HepG2 (cell line): ENCODE measurements around the gene ECM1. TPM values are rescaled to one million over a fixed set of nuclear protein-coding genes. Genes with fewer than 3 reads are reported as not detected.

Source experiments
- ATAC-seq: fragments of 200-7000 bp; cut with Tn5 transposase; 3 replicates; pipeline ENCODE4 v1.9.1; 2020; ENCODE audit warnings: mild to moderate bottlenecking, moderate library complexity
- BruUV-seq: library from RNA; stranded (reverse); fragments of 400-500 nt; replicated peaks from 2 replicates; lab custom pipeline; 2021; lab: Mats Ljungman, UMichigan
- CTCF ChIA-PET: fragments of 300-600 bp; formaldehyde crosslinking; extraction: SDS; loops from one replicate; lab custom pipeline; 2021; ENCODE audit warnings: low total read pairs, inconsistent platforms, low intra/inter-chr PET ratio; lab: Yijun Ruan, JAX
- POLR2A ChIA-PET: fragments of 350-600 bp; sonication (Branson Sonifier 250); formaldehyde crosslinking; loops from one replicate; lab custom pipeline; 2020; ENCODE audit warnings: antibody characterized with exemption, inconsistent platforms; lab: Yijun Ruan, JAX
- DNase-seq: peaks from one replicate; pipeline ENCODE4 v3.0.0-alpha.2; 2015; ENCODE audit warnings: low spot score
- FAIRE-seq: peaks from 3 replicates; lab custom pipeline; 2011; peaks lifted over from hg19 to GRCh38; lab: Jason Lieb, UNC
- H2AFZ ChIP-seq: one replicate; pipeline ENCODE4 v1.6.1; 2011; ENCODE audit warnings: low read length, inconsistent platforms
- H3K27ac ChIP-seq: fragments of 300-600 bp; 3 replicates; pipeline ENCODE4 v1.8.0; 2011; ENCODE audit warnings: mixed run types, mild to moderate bottlenecking, mixed read lengths, low read length, inconsistent platforms; ENCODE audit not compliant: insufficient read depth; ENCODE audit errors: extremely low read length
- H3K27me3 ChIP-seq, 2 experiments: fragments of 200-600 bp in 1 of 2; 2 replicates in 1 of 2; 3 replicates in 1 of 2; pipeline versions ENCODE4 v1.6.0 to v1.8.0; 2011; ENCODE audit warnings: low read length in 2 of 2, mild to moderate bottlenecking in 2 of 2, moderate library complexity in 2 of 2, inconsistent platforms in 1 of 2; ENCODE audit not compliant: insufficient read depth in 2 of 2, control insufficient read depth in 1 of 2
- H3K36me3 ChIP-seq, 2 experiments: fragments of 200-600 bp in 1 of 2; replicated peaks in 1 of 2; 2 replicates in 1 of 2; 3 replicates in 1 of 2; pipeline versions ENCODE4 v1.5.1 to v1.8.0; 2011; ENCODE audit warnings: low read length in 2 of 2, inconsistent platforms in 1 of 2; ENCODE audit not compliant: insufficient read depth in 2 of 2, control insufficient read depth in 1 of 2
- H3K4me1 ChIP-seq: 2 replicates; pipeline ENCODE4 v1.5.1; 2012; ENCODE audit warnings: low read length, inconsistent platforms; ENCODE audit not compliant: insufficient read depth
- H3K4me2 ChIP-seq: 2 replicates; pipeline ENCODE4 v1.6.0; 2011; ENCODE audit warnings: low read depth, low read length, inconsistent platforms
- H3K4me3 ChIP-seq, 3 experiments: fragments of 200-600 bp in 1 of 3; sonication (generic), shearing (Covaris generic) in 1 of 3; replicated peaks in 1 of 3; 2 replicates each; pipeline ENCODE4 v1.5.1; 2011 to 2016; ENCODE audit warnings: low read length in 3 of 3, inconsistent platforms in 2 of 3, low read depth in 2 of 3, mild to moderate bottlenecking in 2 of 3, control low read depth in 1 of 3, mixed read lengths in 1 of 3; ENCODE audit not compliant: insufficient read depth in 1 of 3
- H3K79me2 ChIP-seq: one replicate; pipeline ENCODE4 v1.6.1; 2011; ENCODE audit warnings: low read length, inconsistent platforms; ENCODE audit not compliant: insufficient read depth
- H3K9ac ChIP-seq: 2 replicates; pipeline ENCODE4 v1.6.0; 2011; ENCODE audit warnings: mild to moderate bottlenecking, low read depth, low read length, inconsistent platforms; ENCODE audit not compliant: insufficient read depth
- H3K9me3 ChIP-seq: 2 replicates; pipeline ENCODE4 v1.5.1; 2012; ENCODE audit warnings: mild to moderate bottlenecking, low read length
- H4K20me1 ChIP-seq: 2 replicates; pipeline ENCODE4 v1.6.0; 2011; ENCODE audit warnings: inconsistent platforms, mild to moderate bottlenecking, low read length, moderate library complexity; ENCODE audit not compliant: insufficient read depth
- HDAC6 ChIP-seq: fragments of 200-600 bp; sonication (generic); IDR thresholded peaks from 2 replicates; pipeline ENCODE4 v1.7.0; 2017; ENCODE audit warnings: mild to moderate bottlenecking, antibody characterized with exemption, low read length, low read depth
- KDM1A ChIP-seq: IDR thresholded peaks from 2 replicates; pipeline ENCODE4 v1.6.1; 2016; ENCODE audit warnings: missing compliant biosample characterization
- MATR3 ChIP-seq: sonication (generic); formaldehyde crosslinking; IDR thresholded peaks from 2 replicates; pipeline ENCODE4 v1.4.0; 2020; ENCODE audit warnings: missing genetic modification reagents
- MIER3 ChIP-seq: IDR thresholded peaks from 2 replicates; pipeline ENCODE4 v1.6.1; 2016; ENCODE audit warnings: missing compliant biosample characterization, borderline replicate concordance
- PPARG ChIP-seq: conservative IDR thresholded peaks from 2 replicates; pipeline ENCODE4 v1.6.1; 2016; ENCODE audit warnings: missing biosample characterization, missing genetic modification reagents
- ZBTB3 ChIP-seq: sonication (generic); formaldehyde crosslinking; IDR thresholded peaks from 2 replicates; pipeline ENCODE4 v1.4.0; 2020; ENCODE audit warnings: low read depth, mild to moderate bottlenecking, moderate library complexity, missing genetic modification reagents, borderline replicate concordance
- ZEB1 ChIP-seq: IDR thresholded peaks from 2 replicates; pipeline ENCODE4 v1.6.1; 2012; ENCODE audit warnings: mild to moderate bottlenecking, low read depth, inconsistent platforms; ENCODE audit not compliant: insufficient replicate concordance
- ZFP1 ChIP-seq: IDR thresholded peaks from 2 replicates; pipeline ENCODE4 v1.6.1; 2016
- ZNF143 ChIP-seq: sonication (generic); formaldehyde crosslinking; IDR thresholded peaks from 2 replicates; pipeline ENCODE4 v1.4.0; 2020; ENCODE audit warnings: missing genetic modification reagents
- ZNF850 ChIP-seq: sonication (generic); formaldehyde crosslinking; conservative IDR thresholded peaks from 2 replicates; pipeline ENCODE4 v1.9.0; 2021; ENCODE audit warnings: mild to moderate bottlenecking, missing genetic modification reagents
- ZSCAN12 ChIP-seq: sonication (generic); formaldehyde crosslinking; IDR thresholded peaks from 2 replicates; pipeline ENCODE4 v1.9.0; 2021; ENCODE audit warnings: mild to moderate bottlenecking, missing genetic modification reagents
- ZSCAN21 ChIP-seq: sonication (generic); formaldehyde crosslinking; IDR thresholded peaks from 2 replicates; pipeline ENCODE4 v1.8.0; 2022; ENCODE audit warnings: mild to moderate bottlenecking, missing genetic modification reagents, moderate library complexity, borderline replicate concordance
- WGBS: methylation state at CpG from one replicate; pipeline ENCODE4 v1.1.6; 2017; ENCODE audit warnings: low lambda C conversion rate; 5-methylcytosine and 5-hydroxymethylcytosine counted together
- in situ Hi-C: cut with HindIII; loops from 2 replicates; pipeline ENCODE4 v1.10.0; 2017; ENCODE audit warnings: low pct_unique_long_range_greater_than_20kb; ENCODE audit not compliant: extremely low pct_ligation_motif_present
- intact Hi-C: fragments of 100-400 bp; cut with micrococcal nuclease; formaldehyde crosslinking; loops from one replicate; pipeline ENCODE4 v1.10.0; 2022; ENCODE audit not compliant: unreplicated experiment
- polyA plus RNA-seq, 8 experiments: library from polyadenylated mRNA; depleted of rRNA in 3 of 8; stranded (reverse) in 7 of 8; unstranded in 1 of 8; fragments of >200 nt; fragmentation: Illumina TruSeq in 4 of 8; extraction: Trizol in 4 of 8; gene quantifications; 2 replicates each; pipeline versions ENCODE4 v1.2.1 to v1.2.3, GENCODE V29; 2011 to 2016; ENCODE audit warnings: low read depth in 4 of 8, missing spikeins in 1 of 8, mixed read lengths in 1 of 8; ENCODE audit not compliant: insufficient read depth in 1 of 8
- total RNA-seq, 5 experiments: library from RNA; depleted of rRNA; stranded (reverse); fragments of >200 nt; fragmentation: Illumina TruSeq; extraction: Trizol; gene quantifications; 2 replicates each; pipeline ENCODE4 v1.2.3, GENCODE V29; 2016; ENCODE audit warnings: low read depth in 1 of 5
- TF ChIP-seq, protein P1 (sequence below): IDR thresholded peaks from 2 replicates; pipeline ENCODE4 v1.6.1; 2016
- TF ChIP-seq, protein P2 (sequence below): sonication (generic); formaldehyde crosslinking; IDR thresholded peaks from 2 replicates; pipeline ENCODE4 v1.8.0; 2022; ENCODE audit warnings: missing genetic modification reagents, mild to moderate bottlenecking, moderate library complexity, borderline replicate concordance

The ECM1 gene
- total and polyA plus RNA-seq, 2 of the 13 experiments (the other 11 are each of a cell fraction or from before 2014, with no cell fraction given) = 0.42 to 1.0 TPM

DNA sequence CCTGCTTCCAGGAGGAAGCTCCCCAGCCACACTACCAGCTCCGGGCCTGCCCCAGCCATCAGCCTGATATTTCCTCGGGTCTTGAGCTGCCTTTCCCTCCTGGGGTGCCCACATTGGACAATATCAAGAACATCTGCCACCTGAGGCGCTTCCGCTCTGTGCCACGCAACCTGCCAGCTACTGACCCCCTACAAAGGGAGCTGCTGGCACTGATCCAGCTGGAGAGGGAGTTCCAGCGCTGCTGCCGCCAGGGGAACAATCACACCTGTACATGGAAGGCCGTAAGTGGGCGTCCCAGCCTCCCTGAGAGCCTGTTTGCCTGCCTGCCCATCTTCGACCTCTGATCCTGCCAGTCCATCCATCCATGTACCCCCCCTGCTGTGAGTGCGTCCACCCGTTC, 3.6 kb downstream of the ECM1 start:
- POLR2A ChIA-PET = no interaction called here
- FAIRE-seq = no peak
- H3K36me3 ChIP-seq = peaks cover 5 to 8% of the 10 kb centered on the region in 2 experiments; a peak in 4 of 5 replicates

DNA sequence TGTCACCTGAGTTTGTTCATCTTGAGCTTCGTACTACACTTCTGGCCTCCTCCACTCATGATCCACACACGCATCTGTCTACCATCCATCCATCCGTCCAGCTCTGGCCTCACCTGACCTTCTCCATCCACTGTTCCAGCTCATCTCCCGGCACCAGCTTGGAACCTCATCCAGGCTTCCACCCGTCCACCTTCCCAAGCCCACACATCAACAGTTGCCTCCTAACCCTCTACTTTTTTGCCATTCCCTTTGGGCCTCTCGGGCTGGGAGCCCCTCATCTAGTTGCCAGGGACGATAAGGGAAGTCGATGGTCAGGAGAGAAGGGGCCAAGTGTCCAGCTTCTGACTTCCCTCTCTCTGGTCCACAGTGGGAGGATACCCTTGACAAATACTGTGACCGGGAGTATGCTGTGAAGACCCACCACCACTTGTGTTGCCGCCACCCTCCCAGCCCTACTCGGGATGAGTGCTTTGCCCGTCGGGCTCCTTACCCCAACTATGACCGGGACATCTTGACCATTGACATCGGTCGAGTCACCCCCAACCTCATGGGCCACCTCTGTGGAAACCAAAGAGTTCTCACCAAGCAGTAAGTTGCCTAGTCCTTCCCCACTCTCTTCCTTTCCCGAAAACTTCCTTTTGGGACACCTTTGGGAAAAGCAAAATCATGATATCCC, 4.2 kb downstream of the ECM1 start:
- H3K9me3 ChIP-seq = no peaks in the 10 kb centered on the region
- CTCF ChIA-PET = no interaction called here
- no peak overlapping the region for H2AFZ ChIP-seq
- no peak overlapping the region for H3K4me3 ChIP-seq
- peaks cover 25% of the 10 kb centered on the region for H3K4me1 ChIP-seq
- DNase-seq (no peak), ATAC-seq (no peak), FAIRE-seq (no peak)
- in situ Hi-C loops = no loop called here
- H3K27me3 ChIP-seq = no peaks in the 10 kb centered on the region; a peak in 1 of 5 replicates
- POLR2A ChIA-PET = interaction anchor here (1.0 kb wide), 1 partner anchor 25 kb away, joined by 3 read pairs; the partner anchor contains the start of gene TARS2
- no peak overlapping the region for H3K4me2 ChIP-seq
- H4K20me1 ChIP-seq = no peaks in the 10 kb centered on the region
- BruUV-seq = no TSS peak
- peaks cover 2 to 3% of the 10 kb centered on the region in 2 experiments; a peak in 1 of 5 replicates for H3K36me3 ChIP-seq
- 89% methylated on average over 15 of the region's 17 CpGs for WGBS
- no peak overlapping the region for H3K27ac ChIP-seq
- no peak overlapping the region for H3K9ac ChIP-seq
- intact Hi-C loops = no loop called here
- H3K79me2 ChIP-seq = no peaks in the 10 kb centered on the region
- TF ChIP-seq, protein P1, sequence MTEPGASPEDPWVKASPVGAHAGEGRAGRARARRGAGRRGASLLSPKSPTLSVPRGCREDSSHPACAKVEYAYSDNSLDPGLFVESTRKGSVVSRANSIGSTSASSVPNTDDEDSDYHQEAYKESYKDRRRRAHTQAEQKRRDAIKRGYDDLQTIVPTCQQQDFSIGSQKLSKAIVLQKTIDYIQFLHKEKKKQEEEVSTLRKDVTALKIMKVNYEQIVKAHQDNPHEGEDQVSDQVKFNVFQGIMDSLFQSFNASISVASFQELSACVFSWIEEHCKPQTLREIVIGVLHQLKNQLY (CRISPR knock-in tag) = no peak
- TF ChIP-seq MIER3 = no peak
- TF ChIP-seq ZNF143 (CRISPR knock-in tag) = no peak
- no peak for TF ChIP-seq ZFP1
- no peak for TF ChIP-seq KDM1A (CRISPR knock-in tag)
- no peak for TF ChIP-seq ZSCAN21 (CRISPR knock-in tag)
- TF ChIP-seq ZSCAN12 = no peak
- TF ChIP-seq, protein P2, sequence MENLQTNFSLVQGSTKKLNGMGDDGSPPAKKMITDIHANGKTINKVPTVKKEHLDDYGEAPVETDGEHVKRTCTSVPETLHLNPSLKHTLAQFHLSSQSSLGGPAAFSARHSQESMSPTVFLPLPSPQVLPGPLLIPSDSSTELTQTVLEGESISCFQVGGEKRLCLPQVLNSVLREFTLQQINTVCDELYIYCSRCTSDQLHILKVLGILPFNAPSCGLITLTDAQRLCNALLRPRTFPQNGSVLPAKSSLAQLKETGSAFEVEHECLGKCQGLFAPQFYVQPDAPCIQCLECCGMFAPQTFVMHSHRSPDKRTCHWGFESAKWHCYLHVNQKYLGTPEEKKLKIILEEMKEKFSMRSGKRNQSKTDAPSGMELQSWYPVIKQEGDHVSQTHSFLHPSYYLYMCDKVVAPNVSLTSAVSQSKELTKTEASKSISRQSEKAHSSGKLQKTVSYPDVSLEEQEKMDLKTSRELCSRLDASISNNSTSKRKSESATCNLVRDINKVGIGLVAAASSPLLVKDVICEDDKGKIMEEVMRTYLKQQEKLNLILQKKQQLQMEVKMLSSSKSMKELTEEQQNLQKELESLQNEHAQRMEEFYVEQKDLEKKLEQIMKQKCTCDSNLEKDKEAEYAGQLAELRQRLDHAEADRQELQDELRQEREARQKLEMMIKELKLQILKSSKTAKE (CRISPR knock-in tag) = no peak
- TF ChIP-seq ZNF850 (CRISPR knock-in tag) = no peak
- no peak for TF ChIP-seq ZBTB3 (CRISPR knock-in tag)
- TF ChIP-seq PPARG (CRISPR knock-in tag) = no peak

More for the DNA sequence above, 3.6 kb downstream of the ECM1 start:
- H3K27me3 ChIP-seq = no peaks in the 10 kb centered on the region; a peak in 1 of 5 replicates
- WGBS = 71% methylated on average over 7 of the region's 12 CpGs
- BruUV-seq = no TSS peak
- intact Hi-C loops (no loop called here), in situ Hi-C loops (no loop called here)
- no peak overlapping the region for H2AFZ ChIP-seq
- no peaks in the 10 kb centered on the region for H3K9me3 ChIP-seq
- no peak overlapping the region for H3K9ac ChIP-seq
- H3K27ac ChIP-seq = no peak overlapping the region
- TF ChIP-seq HDAC6 (no peak), MATR3 (CRISPR knock-in tag) (no peak), ZEB1 (no peak)
- no peaks in the 10 kb centered on the region for H3K79me2 ChIP-seq
- CTCF ChIA-PET = no interaction called here
- no peaks in the 10 kb centered on the region for H4K20me1 ChIP-seq
- no peak for ATAC-seq
- no peak overlapping the region for H3K4me2 ChIP-seq
- peaks cover 19% of the 10 kb centered on the region for H3K4me1 ChIP-seq
- no peak overlapping the region for H3K4me3 ChIP-seq
- DNase-seq = no peak
